Measurements from ENCODE around the gene QTRT2. TPM values are rescaled to one million over a fixed set of nuclear protein-coding genes. Genes with fewer than 3 reads are reported as not detected.

QTRT2 gene
- total RNA-seq, 1 experiment from 2014 or later, result 84.1 TPM

- no peak overlapping the region for H3K18ac ChIP-seq (ENCODE audit: insufficient read length, low read depth, low read length)
- no peaks in the 10 kb centered on the region; the same call in 1 of the 2 replicates for H3K27me3 Mint-ChIP-seq (ENCODE audit: low read depth)
- no peak overlapping the region for H2BK12ac ChIP-seq (ENCODE audit: insufficient read length, low read depth, low read length)
- H3K4me1 ChIP-seq (ENCODE audit: insufficient read depth, low read length), result no peaks in the 10 kb centered on the region
- no peak overlapping the region for H3K4me3 Mint-ChIP-seq
- no peaks in the 10 kb centered on the region for H3K79me2 ChIP-seq (ENCODE audit: insufficient read depth, low read length)
- no peak overlapping the region for H3K4ac ChIP-seq (ENCODE audit: low read depth, low read length)
- no peak overlapping the region for H3K27ac ChIP-seq (ENCODE audit: insufficient read length, low read depth, low read length)
- no peak for TF ChIP-seq CTCF (conservative IDR thresholded peaks at IDR 0.05)
- H3K14ac ChIP-seq (ENCODE audit: insufficient read depth, low read length), result no peak overlapping the region
- H4K91ac ChIP-seq (ENCODE audit: insufficient read length, low read depth, low read length), result no peak overlapping the region
- no peak overlapping the region for H3K4me2 ChIP-seq (ENCODE audit: insufficient read depth, insufficient read length, low read length)
- no peaks in the 10 kb centered on the region for H3K9me3 ChIP-seq (ENCODE audit: control insufficient read depth, low read depth, low read length)
- H3K27ac Mint-ChIP-seq, result no peak overlapping the region; a peak in 1 of 7 replicates
- H4K20me1 ChIP-seq (ENCODE audit: control insufficient read depth, insufficient read depth, insufficient read length), result no peaks in the 10 kb centered on the region
- no peak overlapping the region for H2BK120ac ChIP-seq (ENCODE audit: low read depth, low read length, poor library complexity, severe bottlenecking)
- no peak overlapping the region for H3K9ac ChIP-seq (ENCODE audit: extremely low read depth, insufficient read length, low read length)
- no peaks in the 10 kb centered on the region for H3K79me1 ChIP-seq (ENCODE audit: insufficient read depth, low read depth, low read length, poor library complexity, severe bottlenecking)
- WGBS (ENCODE audit: extremely low coverage, insufficient read length, low lambda C conversion rate), result no CpG with 5 or more reads among the region's 8 CpGs
- H3K27me3 ChIP-seq (ENCODE audit: insufficient read depth, low read length), result no peaks in the 10 kb centered on the region
- H3K56ac ChIP-seq (ENCODE audit: insufficient read length, low read depth, low read length), result no peak overlapping the region
- no peak overlapping the region for H4K5ac ChIP-seq (ENCODE audit: insufficient read length, low read depth, low read length)
- H3K23ac ChIP-seq (ENCODE audit: insufficient read length, low read depth, low read length), result no peak overlapping the region
- no peaks in the 10 kb centered on the region for H3K23me2 ChIP-seq (ENCODE audit: insufficient read length, low read depth, low read length, poor library complexity, severe bottlenecking)
- H3T11ph ChIP-seq (ENCODE audit: low read length), result no peak overlapping the region
- H2AK5ac ChIP-seq (ENCODE audit: insufficient read length, low read length), result no peak overlapping the region
- H2BK15ac ChIP-seq (ENCODE audit: low read depth, low read length), result no peak overlapping the region
- no peaks in the 10 kb centered on the region for H3K36me3 Mint-ChIP-seq (ENCODE audit: insufficient read depth in 1 of 3, low read depth in 3 of 3)
- no peak overlapping the region for H2AFZ ChIP-seq (ENCODE audit: low read length)
- H3K9me3 Mint-ChIP-seq, result no peaks in the 10 kb centered on the region
- H4K8ac ChIP-seq (replicated peaks; ENCODE audit: insufficient read length, low read depth, low read length), result no peak overlapping the region
- no peak overlapping the region for H2BK5ac ChIP-seq (ENCODE audit: insufficient read length, low read length)
- H2BK20ac ChIP-seq (ENCODE audit: low read depth, low read length, poor library complexity, severe bottlenecking), result no peak overlapping the region
- DNase-seq, result no peak
- 0 out of 4 replicates have a peak, but pooled peaks cover 0 to 2% of the 10 kb centered on the region in 2 experiments for H3K4me1 Mint-ChIP-seq
Observed at GRCh38 chr3:114128826-114129225, 72.3 kb downstream of the QTRT2 start.

All from H9 (cell line).